HepG2 (cell line): Measurements from ENCODE around the gene ANKS1A. TPM values are rescaled to one million over a fixed set of nuclear protein-coding genes. Genes with fewer than 3 reads are reported as not detected.

Experiments
- ATAC-seq: fragments of 200-7000 bp; cut with Tn5 transposase; 3 replicates; pipeline ENCODE4 v1.9.1; 2020; ENCODE audit warnings: mild to moderate bottlenecking, moderate library complexity
- BruUV-seq: library from RNA; stranded (reverse); fragments of 400-500 nt; replicated peaks from 2 replicates; lab custom pipeline; 2021; lab: Mats Ljungman, UMichigan
- CTCF ChIA-PET: fragments of 300-600 bp; formaldehyde crosslinking; extraction: SDS; loops from one replicate; lab custom pipeline; 2021; ENCODE audit warnings: low total read pairs, inconsistent platforms, low intra/inter-chr PET ratio; lab: Yijun Ruan, JAX
- POLR2A ChIA-PET: fragments of 350-600 bp; sonication (Branson Sonifier 250); formaldehyde crosslinking; loops from one replicate; lab custom pipeline; 2020; ENCODE audit warnings: antibody characterized with exemption, inconsistent platforms; lab: Yijun Ruan, JAX
- DNase-seq: peaks from one replicate; pipeline ENCODE4 v3.0.0-alpha.2; 2015; ENCODE audit warnings: low spot score
- FAIRE-seq: peaks from 3 replicates; lab custom pipeline; 2011; peaks lifted over from hg19 to GRCh38; lab: Jason Lieb, UNC
- H2AFZ ChIP-seq: one replicate; pipeline ENCODE4 v1.6.1; 2011; ENCODE audit warnings: low read length, inconsistent platforms
- H3K27ac ChIP-seq: fragments of 300-600 bp; 3 replicates; pipeline ENCODE4 v1.8.0; 2011; ENCODE audit warnings: mixed run types, mild to moderate bottlenecking, mixed read lengths, low read length, inconsistent platforms; ENCODE audit not compliant: insufficient read depth; ENCODE audit errors: extremely low read length
- H3K27me3 ChIP-seq, 2 experiments: fragments of 200-600 bp in 1 of 2; 2 replicates in 1 of 2; 3 replicates in 1 of 2; pipeline versions ENCODE4 v1.6.0 to v1.8.0; 2011; ENCODE audit warnings: low read length in 2 of 2, mild to moderate bottlenecking in 2 of 2, moderate library complexity in 2 of 2, inconsistent platforms in 1 of 2; ENCODE audit not compliant: insufficient read depth in 2 of 2, control insufficient read depth in 1 of 2
- H3K36me3 ChIP-seq, 2 experiments: fragments of 200-600 bp in 1 of 2; replicated peaks in 1 of 2; 2 replicates in 1 of 2; 3 replicates in 1 of 2; pipeline versions ENCODE4 v1.5.1 to v1.8.0; 2011; ENCODE audit warnings: low read length in 2 of 2, inconsistent platforms in 1 of 2; ENCODE audit not compliant: insufficient read depth in 2 of 2, control insufficient read depth in 1 of 2
- H3K4me1 ChIP-seq: 2 replicates; pipeline ENCODE4 v1.5.1; 2012; ENCODE audit warnings: low read length, inconsistent platforms; ENCODE audit not compliant: insufficient read depth
- H3K4me2 ChIP-seq: 2 replicates; pipeline ENCODE4 v1.6.0; 2011; ENCODE audit warnings: low read depth, low read length, inconsistent platforms
- H3K4me3 ChIP-seq, 3 experiments: fragments of 200-600 bp in 1 of 3; sonication (generic), shearing (Covaris generic) in 1 of 3; replicated peaks in 1 of 3; 2 replicates each; pipeline ENCODE4 v1.5.1; 2011 to 2016; ENCODE audit warnings: low read length in 3 of 3, inconsistent platforms in 2 of 3, low read depth in 2 of 3, mild to moderate bottlenecking in 2 of 3, control low read depth in 1 of 3, mixed read lengths in 1 of 3; ENCODE audit not compliant: insufficient read depth in 1 of 3
- H3K79me2 ChIP-seq: one replicate; pipeline ENCODE4 v1.6.1; 2011; ENCODE audit warnings: low read length, inconsistent platforms; ENCODE audit not compliant: insufficient read depth
- H3K9ac ChIP-seq: 2 replicates; pipeline ENCODE4 v1.6.0; 2011; ENCODE audit warnings: mild to moderate bottlenecking, low read depth, low read length, inconsistent platforms; ENCODE audit not compliant: insufficient read depth
- H3K9me3 ChIP-seq: 2 replicates; pipeline ENCODE4 v1.5.1; 2012; ENCODE audit warnings: mild to moderate bottlenecking, low read length
- H4K20me1 ChIP-seq: 2 replicates; pipeline ENCODE4 v1.6.0; 2011; ENCODE audit warnings: inconsistent platforms, mild to moderate bottlenecking, low read length, moderate library complexity; ENCODE audit not compliant: insufficient read depth
- CREB3 ChIP-seq: sonication (generic); formaldehyde crosslinking; IDR thresholded peaks from 2 replicates; pipeline ENCODE4 v1.5.0; 2020; ENCODE audit warnings: missing genetic modification reagents
- ESRRA ChIP-seq: sonication (generic); formaldehyde crosslinking; IDR thresholded peaks from 2 replicates; pipeline ENCODE4 v1.5.1; 2020; ENCODE audit warnings: mild to moderate bottlenecking, low read depth, missing genetic modification reagents
- IKZF4 ChIP-seq: sonication (generic); formaldehyde crosslinking; IDR thresholded peaks from 2 replicates; pipeline ENCODE4 v1.5.1; 2020; ENCODE audit warnings: borderline replicate concordance, mild to moderate bottlenecking, low read depth, missing genetic modification reagents; ENCODE audit errors: not compliant biosample characterization
- JDP2 ChIP-seq: sonication (generic); formaldehyde crosslinking; IDR thresholded peaks from 2 replicates; pipeline ENCODE4 v1.8.1; 2022; ENCODE audit warnings: missing genetic modification reagents, borderline replicate concordance
- NFYC ChIP-seq: IDR thresholded peaks from 2 replicates; pipeline ENCODE4 v1.6.1; 2016; ENCODE audit warnings: missing genetic modification reagents, missing compliant biosample characterization
- RFXANK ChIP-seq: IDR thresholded peaks from 2 replicates; pipeline ENCODE4 v1.6.1; 2016
- SRY ChIP-seq: sonication (generic); formaldehyde crosslinking; IDR thresholded peaks from 2 replicates; pipeline ENCODE4 v1.8.0; 2022; ENCODE audit warnings: mild to moderate bottlenecking, missing genetic modification reagents
- TBX2 ChIP-seq: sonication (generic); formaldehyde crosslinking; IDR thresholded peaks from 2 replicates; pipeline ENCODE4 v1.5.0; 2020; ENCODE audit warnings: missing genetic modification reagents, mild to moderate bottlenecking, borderline replicate concordance
- TIGD3 ChIP-seq: sonication (generic); formaldehyde crosslinking; IDR thresholded peaks from 2 replicates; pipeline ENCODE4 v1.5.1; 2020; ENCODE audit warnings: mild to moderate bottlenecking, missing genetic modification reagents, borderline replicate concordance
- ZFX ChIP-seq: sonication (generic); formaldehyde crosslinking; IDR thresholded peaks from 2 replicates; pipeline ENCODE4 v1.4.0; 2020; ENCODE audit warnings: mild to moderate bottlenecking, low read depth, missing genetic modification reagents, moderate library complexity
- ZMYM2 ChIP-seq: sonication (generic); formaldehyde crosslinking; IDR thresholded peaks from 2 replicates; pipeline ENCODE4 v1.8.0; 2022; ENCODE audit warnings: mild to moderate bottlenecking, missing genetic modification reagents
- ZMYM4 ChIP-seq: sonication (generic); formaldehyde crosslinking; IDR thresholded peaks from 2 replicates; pipeline ENCODE4 v1.8.1; 2023; ENCODE audit warnings: mild to moderate bottlenecking, missing genetic modification reagents
- ZNF460 ChIP-seq: sonication (generic); formaldehyde crosslinking; IDR thresholded peaks from 2 replicates; pipeline ENCODE4 v1.5.1; 2020; ENCODE audit warnings: missing genetic modification reagents, mild to moderate bottlenecking, borderline replicate concordance
- ZNF562 ChIP-seq: sonication (generic); formaldehyde crosslinking; IDR thresholded peaks from 2 replicates; pipeline ENCODE4 v1.8.0; 2022; ENCODE audit warnings: missing genetic modification reagents, borderline replicate concordance
- ZNF564 ChIP-seq: sonication (generic); formaldehyde crosslinking; IDR thresholded peaks from 2 replicates; pipeline ENCODE4 v1.8.1; 2023; ENCODE audit warnings: mild to moderate bottlenecking, missing genetic modification reagents
- ZNF878 ChIP-seq: sonication (generic); formaldehyde crosslinking; IDR thresholded peaks from 2 replicates; pipeline ENCODE4 v1.8.1; 2023; ENCODE audit warnings: mild to moderate bottlenecking, missing genetic modification reagents, moderate library complexity
- WGBS: methylation state at CpG from one replicate; pipeline ENCODE4 v1.1.6; 2017; ENCODE audit warnings: low lambda C conversion rate; 5-methylcytosine and 5-hydroxymethylcytosine counted together
- in situ Hi-C: cut with HindIII; loops from 2 replicates; pipeline ENCODE4 v1.10.0; 2017; ENCODE audit warnings: low pct_unique_long_range_greater_than_20kb; ENCODE audit not compliant: extremely low pct_ligation_motif_present
- intact Hi-C: fragments of 100-400 bp; cut with micrococcal nuclease; formaldehyde crosslinking; loops from one replicate; pipeline ENCODE4 v1.10.0; 2022; ENCODE audit not compliant: unreplicated experiment
- polyA plus RNA-seq, 8 experiments: library from polyadenylated mRNA; depleted of rRNA in 3 of 8; stranded (reverse) in 7 of 8; unstranded in 1 of 8; fragments of >200 nt; fragmentation: Illumina TruSeq in 4 of 8; extraction: Trizol in 4 of 8; gene quantifications; 2 replicates each; pipeline versions ENCODE4 v1.2.1 to v1.2.3, GENCODE V29; 2011 to 2016; ENCODE audit warnings: low read depth in 4 of 8, missing spikeins in 1 of 8, mixed read lengths in 1 of 8; ENCODE audit not compliant: insufficient read depth in 1 of 8
- total RNA-seq, 5 experiments: library from RNA; depleted of rRNA; stranded (reverse); fragments of >200 nt; fragmentation: Illumina TruSeq; extraction: Trizol; gene quantifications; 2 replicates each; pipeline ENCODE4 v1.2.3, GENCODE V29; 2016; ENCODE audit warnings: low read depth in 1 of 5
- TF ChIP-seq, protein P1 (sequence below): sonication (generic); formaldehyde crosslinking; IDR thresholded peaks from 2 replicates; pipeline ENCODE4 v1.4.0; 2020; ENCODE audit warnings: missing genetic modification reagents

Gene ANKS1A
- total and polyA plus RNA-seq, 2 of the 13 experiments (the other 11 are each of a cell fraction or from before 2014, with no cell fraction given): 7.2 to 15.1 TPM

DNA sequence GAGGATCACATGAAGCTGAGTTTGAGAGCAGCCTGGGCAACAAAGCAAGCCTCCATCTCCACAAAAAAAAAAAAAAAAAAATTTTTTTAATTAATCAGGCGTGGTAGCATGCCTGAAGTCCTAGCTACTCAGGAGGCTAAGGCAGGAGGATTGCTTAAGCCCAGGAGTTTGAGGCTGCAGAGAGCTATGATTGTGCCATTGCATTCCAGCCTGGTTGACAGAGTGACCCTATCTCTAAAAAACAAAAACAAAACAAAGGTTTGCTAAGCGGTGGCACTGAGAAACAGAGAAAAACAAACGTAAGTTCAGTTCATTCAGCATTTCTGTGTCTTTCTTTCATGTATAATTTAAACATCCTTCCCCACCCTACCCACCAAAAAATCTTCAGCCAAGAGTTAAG is 78.4 kb downstream of the ANKS1A start:
- no peak for ATAC-seq
- Histone ChIP-seq H3K27me3 (no peaks in the 10 kb centered on the region), H3K4me1 (no peaks in the 10 kb centered on the region), H3K79me2 (peaks cover 4% of the 10 kb centered on the region), H3K9me3 (no peaks in the 10 kb centered on the region), H3K4me2 (no peak overlapping the region), H3K4me3 (no peak overlapping the region), H3K27ac (no peak overlapping the region)
- POLR2A ChIA-PET: interaction anchor here (0.7 kb wide), 1 partner anchor 292 kb away, joined by 3 read pairs; the partner anchor contains the start of gene ZNF76
- TF ChIP-seq TBX2 (CRISPR knock-in tag) (no peak), ZNF564 (CRISPR knock-in tag) (no peak), ESRRA (CRISPR knock-in tag) (no peak), IKZF4 (no peak), ZNF460 (CRISPR knock-in tag) (no peak), CREB3 (no peak), ZNF878 (CRISPR knock-in tag) (no peak), ZMYM4 (CRISPR knock-in tag) (no peak), ZFX (CRISPR knock-in tag) (no peak), SRY (no peak), RFXANK (CRISPR knock-in tag) (no peak), ZMYM2 (CRISPR knock-in tag) (no peak), ZNF562 (CRISPR knock-in tag) (no peak), JDP2 (no peak), TIGD3 (CRISPR knock-in tag) (no peak), NFYC (no peak)
- TF ChIP-seq, protein P1, sequence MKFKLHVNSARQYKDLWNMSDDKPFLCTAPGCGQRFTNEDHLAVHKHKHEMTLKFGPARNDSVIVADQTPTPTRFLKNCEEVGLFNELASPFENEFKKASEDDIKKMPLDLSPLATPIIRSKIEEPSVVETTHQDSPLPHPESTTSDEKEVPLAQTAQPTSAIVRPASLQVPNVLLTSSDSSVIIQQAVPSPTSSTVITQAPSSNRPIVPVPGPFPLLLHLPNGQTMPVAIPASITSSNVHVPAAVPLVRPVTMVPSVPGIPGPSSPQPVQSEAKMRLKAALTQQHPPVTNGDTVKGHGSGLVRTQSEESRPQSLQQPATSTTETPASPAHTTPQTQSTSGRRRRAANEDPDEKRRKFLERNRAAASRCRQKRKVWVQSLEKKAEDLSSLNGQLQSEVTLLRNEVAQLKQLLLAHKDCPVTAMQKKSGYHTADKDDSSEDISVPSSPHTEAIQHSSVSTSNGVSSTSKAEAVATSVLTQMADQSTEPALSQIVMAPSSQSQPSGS (CRISPR knock-in tag): no peak
- TF ChIP-seq, all 625 proteins: peak for 0
- intact Hi-C loops: no loop called here
- FAIRE-seq: no peak
- no peak overlapping the region for H2AFZ ChIP-seq
- CTCF ChIA-PET: no interaction called here
- no peaks in the 10 kb centered on the region for H4K20me1 ChIP-seq
- H3K36me3 ChIP-seq: peaks cover 10 to 24% of the 10 kb centered on the region in 2 experiments
- in situ Hi-C loops: no loop called here
- no peak for DNase-seq
- H3K9ac ChIP-seq: no peak overlapping the region
- 99% methylated on average over 3 of the region's 3 CpGs for WGBS
- BruUV-seq: no TSS peak
